Neural cell (in vitro differentiated cells): ENCODE results near the gene SLC2A4.
A peak's percentile ranks its signal among the peaks of the same experiment; 100 is the strongest.

ENCODE experiments used
- CTCF ChIP-seq: fragments of 450-650 bp; IDR thresholded peaks from 2 replicates; pipeline ENCODE4 v1.5.1; 2014; ENCODE audit warnings: antibody characterized with exemption, mild to moderate bottlenecking, moderate library complexity; ENCODE audit not compliant: poor library complexity, severe bottlenecking
- EZH2 ChIP-seq: fragments of 200-600, 300-800 bp; shearing (Covaris generic), sonication (generic); IDR thresholded peaks from 2 replicates; pipeline ENCODE4 v1.6.1; 2014; ENCODE audit warnings: antibody characterized with exemption, low read length, borderline replicate concordance, mild to moderate bottlenecking; ENCODE audit not compliant: insufficient read depth, poor library complexity, severe bottlenecking
- SMC3 ChIP-seq: fragments of 450-650 bp; conservative IDR thresholded peaks from 2 replicates; pipeline ENCODE4 v1.6.1; 2014; ENCODE audit warnings: antibody characterized with exemption, mild to moderate bottlenecking, moderate library complexity; ENCODE audit not compliant: poor library complexity

- TF ChIP-seq EZH2 (no peak), CTCF (peak; percentile 98), SMC3 (peak; percentile 96)
These were observed 922 bp upstream of the SLC2A4 start for GRCh38 chr17:7280519-7281073.
